HepG2 (cell line): Measurements from ENCODE around the gene POLRMT. TPM values are rescaled to one million over a fixed set of nuclear protein-coding genes. Genes with fewer than 3 reads are reported as not detected.
A peak's percentile ranks its signal among the peaks of the same experiment; 100 is the strongest.

Experiments used
- BHLHE40 ChIP-seq: IDR thresholded peaks from 2 replicates; pipeline ENCODE4 v1.6.1; 2011; ENCODE audit warnings: low read length, improper control_type of control experiment
- MXD4 ChIP-seq: IDR thresholded peaks from 2 replicates; pipeline ENCODE4 v1.6.1; 2016; ENCODE audit warnings: mild to moderate bottlenecking, missing biosample characterization, missing genetic modification reagents
- NFATC3 ChIP-seq: sonication (generic); formaldehyde crosslinking; IDR thresholded peaks from 2 replicates; pipeline ENCODE4 v1.5.1; 2020; ENCODE audit warnings: mild to moderate bottlenecking, missing genetic modification reagents
- NKX3-1 ChIP-seq: sonication (generic); formaldehyde crosslinking; IDR thresholded peaks from 2 replicates; pipeline ENCODE4 v1.5.0; 2020; ENCODE audit warnings: missing genetic modification reagents
- NRL ChIP-seq: sonication (generic); formaldehyde crosslinking; IDR thresholded peaks from 2 replicates; pipeline ENCODE4 v1.5.0; 2020; ENCODE audit warnings: missing genetic modification reagents, mild to moderate bottlenecking, moderate library complexity, borderline replicate concordance
- PHF5A ChIP-seq: IDR thresholded peaks from one replicate; pipeline ENCODE4 v1.6.1; 2018; ENCODE audit warnings: low read depth, missing genetic modification reagents; ENCODE audit not compliant: unreplicated experiment
- POLR2AphosphoS2 ChIP-seq: IDR thresholded peaks from 2 replicates; pipeline ENCODE4 v1.6.1; 2011; ENCODE audit warnings: low read depth, low read length, improper control_type of control experiment
- RFX1 ChIP-seq: fragments of 450-650 bp; IDR thresholded peaks from 2 replicates; pipeline ENCODE4 v1.6.1; 2017
- TP53 ChIP-seq: sonication (generic); formaldehyde crosslinking; conservative IDR thresholded peaks from 2 replicates; pipeline ENCODE4 v1.4.0; 2020; ENCODE audit warnings: missing genetic modification reagents
- ZBTB7B ChIP-seq: sonication (generic); formaldehyde crosslinking; IDR thresholded peaks from 2 replicates; pipeline ENCODE4 v1.4.0; 2020; ENCODE audit warnings: missing genetic modification reagents
- ZNF282 ChIP-seq: fragments of 450-650 bp; IDR thresholded peaks from 2 replicates; pipeline ENCODE4 v1.6.1; 2018; ENCODE audit not compliant: partially characterized antibody
- polyA plus RNA-seq, 8 experiments: library from polyadenylated mRNA; depleted of rRNA in 3 of 8; stranded (reverse) in 7 of 8; unstranded in 1 of 8; fragments of >200 nt; fragmentation: Illumina TruSeq in 4 of 8; extraction: Trizol in 4 of 8; gene quantifications; 2 replicates each; pipeline versions ENCODE4 v1.2.1 to v1.2.3, GENCODE V29; 2011 to 2016; ENCODE audit warnings: low read depth in 4 of 8, missing spikeins in 1 of 8, mixed read lengths in 1 of 8; ENCODE audit not compliant: insufficient read depth in 1 of 8
- total RNA-seq, 5 experiments: library from RNA; depleted of rRNA; stranded (reverse); fragments of >200 nt; fragmentation: Illumina TruSeq; extraction: Trizol; gene quantifications; 2 replicates each; pipeline ENCODE4 v1.2.3, GENCODE V29; 2016; ENCODE audit warnings: low read depth in 1 of 5
- TF ChIP-seq, protein P1 (sequence below): sonication (generic); formaldehyde crosslinking; IDR thresholded peaks from 2 replicates; pipeline ENCODE4 v1.8.0; 2022; ENCODE audit warnings: missing genetic modification reagents, mild to moderate bottlenecking, moderate library complexity, borderline replicate concordance
- TF ChIP-seq, protein P2 (sequence below): sonication (generic); formaldehyde crosslinking; IDR thresholded peaks from 2 replicates; pipeline ENCODE4 v1.4.0; 2020; ENCODE audit warnings: missing genetic modification reagents
- TF ChIP-seq, protein P3 (sequence below): IDR thresholded peaks from 2 replicates; pipeline ENCODE4 v1.6.1; 2016; ENCODE audit warnings: low read depth, borderline replicate concordance
- TF ChIP-seq, protein P4 (sequence below): sonication (generic); formaldehyde crosslinking; IDR thresholded peaks from 2 replicates; pipeline ENCODE4 v1.8.1; 2022; ENCODE audit warnings: low read depth, mild to moderate bottlenecking, missing genetic modification reagents
- TF ChIP-seq, protein P5 (sequence below): sonication (generic); formaldehyde crosslinking; IDR thresholded peaks from 2 replicates; pipeline ENCODE4 v1.4.0; 2020; ENCODE audit warnings: mild to moderate bottlenecking, missing genetic modification reagents
- TF ChIP-seq, protein P6 (sequence below): sonication (generic); formaldehyde crosslinking; IDR thresholded peaks from 2 replicates; pipeline ENCODE4 v1.4.0; 2020; ENCODE audit warnings: mild to moderate bottlenecking, missing genetic modification reagents, borderline replicate concordance

Gene POLRMT
- total and polyA plus RNA-seq, 2 of the 13 experiments (the other 11 are each of a cell fraction or from before 2014, with no cell fraction given), result 78.0 to 101 TPM

DNA sequence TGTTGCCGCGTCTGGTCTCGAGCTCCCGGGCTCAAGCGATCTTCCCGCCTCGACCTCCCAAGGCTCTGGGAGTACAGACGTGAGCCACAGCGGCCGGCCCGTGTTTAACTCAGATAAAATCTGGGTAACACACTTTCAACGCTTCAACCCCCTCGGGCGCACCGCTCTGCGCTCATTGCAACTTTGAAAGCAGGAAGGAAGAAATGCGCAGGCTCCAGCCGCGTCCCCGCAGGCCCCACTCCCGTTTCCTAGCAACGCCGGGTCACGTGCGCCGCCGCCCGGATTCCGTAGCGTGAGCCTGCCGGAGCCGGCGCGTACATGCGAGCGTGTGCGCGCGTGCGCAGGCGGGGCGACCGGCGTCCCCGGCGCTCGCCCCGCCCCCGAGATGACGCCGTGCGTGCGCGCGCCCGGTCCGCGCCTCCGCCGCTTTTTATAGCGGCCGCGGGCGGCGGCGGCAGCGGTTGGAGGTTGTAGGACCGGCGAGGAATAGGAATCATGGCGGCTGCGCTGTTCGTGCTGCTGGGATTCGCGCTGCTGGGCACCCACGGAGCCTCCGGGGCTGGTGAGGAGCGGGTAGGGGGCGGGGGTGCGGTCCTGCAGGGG is 61.1 kb downstream of the POLRMT start, which contains the start of gene BSG (continued):
- TF ChIP-seq, protein P1, sequence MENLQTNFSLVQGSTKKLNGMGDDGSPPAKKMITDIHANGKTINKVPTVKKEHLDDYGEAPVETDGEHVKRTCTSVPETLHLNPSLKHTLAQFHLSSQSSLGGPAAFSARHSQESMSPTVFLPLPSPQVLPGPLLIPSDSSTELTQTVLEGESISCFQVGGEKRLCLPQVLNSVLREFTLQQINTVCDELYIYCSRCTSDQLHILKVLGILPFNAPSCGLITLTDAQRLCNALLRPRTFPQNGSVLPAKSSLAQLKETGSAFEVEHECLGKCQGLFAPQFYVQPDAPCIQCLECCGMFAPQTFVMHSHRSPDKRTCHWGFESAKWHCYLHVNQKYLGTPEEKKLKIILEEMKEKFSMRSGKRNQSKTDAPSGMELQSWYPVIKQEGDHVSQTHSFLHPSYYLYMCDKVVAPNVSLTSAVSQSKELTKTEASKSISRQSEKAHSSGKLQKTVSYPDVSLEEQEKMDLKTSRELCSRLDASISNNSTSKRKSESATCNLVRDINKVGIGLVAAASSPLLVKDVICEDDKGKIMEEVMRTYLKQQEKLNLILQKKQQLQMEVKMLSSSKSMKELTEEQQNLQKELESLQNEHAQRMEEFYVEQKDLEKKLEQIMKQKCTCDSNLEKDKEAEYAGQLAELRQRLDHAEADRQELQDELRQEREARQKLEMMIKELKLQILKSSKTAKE (CRISPR knock-in tag), result peak; percentile 16; the same call in 1 of the 2 replicates
- TF ChIP-seq ZBTB7B (0 out of 2 replicates have a peak, but pooled peaks have one; percentile 15), NFATC3 (CRISPR knock-in tag) (no peak), NRL (CRISPR knock-in tag) (no peak), PHF5A (CRISPR knock-in tag) (peak; percentile 64), ZNF282 (no peak), POLR2AphosphoS2 (0 out of 2 replicates have a peak, but pooled peaks have one; percentile 64), MXD4 (CRISPR knock-in tag) (peak; percentile 68), TP53 (CRISPR knock-in tag) (0 out of 2 replicates have a peak, but pooled peaks have one; percentile 33), RFX1 (peak; percentile 94), BHLHE40 (peak; percentile 99), NKX3-1 (CRISPR knock-in tag) (peak; percentile 37; the same call in 1 of the 2 replicates)
- TF ChIP-seq, protein P2, sequence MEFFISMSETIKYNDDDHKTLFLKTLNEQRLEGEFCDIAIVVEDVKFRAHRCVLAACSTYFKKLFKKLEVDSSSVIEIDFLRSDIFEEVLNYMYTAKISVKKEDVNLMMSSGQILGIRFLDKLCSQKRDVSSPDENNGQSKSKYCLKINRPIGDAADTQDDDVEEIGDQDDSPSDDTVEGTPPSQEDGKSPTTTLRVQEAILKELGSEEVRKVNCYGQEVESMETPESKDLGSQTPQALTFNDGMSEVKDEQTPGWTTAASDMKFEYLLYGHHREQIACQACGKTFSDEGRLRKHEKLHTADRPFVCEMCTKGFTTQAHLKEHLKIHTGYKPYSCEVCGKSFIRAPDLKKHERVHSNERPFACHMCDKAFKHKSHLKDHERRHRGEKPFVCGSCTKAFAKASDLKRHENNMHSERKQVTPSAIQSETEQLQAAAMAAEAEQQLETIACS (CRISPR knock-in tag), result peak; percentile 97
- TF ChIP-seq, protein P3, sequence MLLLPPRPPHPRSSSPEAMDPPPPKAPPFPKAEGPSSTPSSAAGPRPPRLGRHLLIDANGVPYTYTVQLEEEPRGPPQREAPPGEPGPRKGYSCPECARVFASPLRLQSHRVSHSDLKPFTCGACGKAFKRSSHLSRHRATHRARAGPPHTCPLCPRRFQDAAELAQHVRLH (CRISPR knock-in tag), result peak; percentile 67; the same call in 1 of the 2 replicates
- TF ChIP-seq, protein P4, sequence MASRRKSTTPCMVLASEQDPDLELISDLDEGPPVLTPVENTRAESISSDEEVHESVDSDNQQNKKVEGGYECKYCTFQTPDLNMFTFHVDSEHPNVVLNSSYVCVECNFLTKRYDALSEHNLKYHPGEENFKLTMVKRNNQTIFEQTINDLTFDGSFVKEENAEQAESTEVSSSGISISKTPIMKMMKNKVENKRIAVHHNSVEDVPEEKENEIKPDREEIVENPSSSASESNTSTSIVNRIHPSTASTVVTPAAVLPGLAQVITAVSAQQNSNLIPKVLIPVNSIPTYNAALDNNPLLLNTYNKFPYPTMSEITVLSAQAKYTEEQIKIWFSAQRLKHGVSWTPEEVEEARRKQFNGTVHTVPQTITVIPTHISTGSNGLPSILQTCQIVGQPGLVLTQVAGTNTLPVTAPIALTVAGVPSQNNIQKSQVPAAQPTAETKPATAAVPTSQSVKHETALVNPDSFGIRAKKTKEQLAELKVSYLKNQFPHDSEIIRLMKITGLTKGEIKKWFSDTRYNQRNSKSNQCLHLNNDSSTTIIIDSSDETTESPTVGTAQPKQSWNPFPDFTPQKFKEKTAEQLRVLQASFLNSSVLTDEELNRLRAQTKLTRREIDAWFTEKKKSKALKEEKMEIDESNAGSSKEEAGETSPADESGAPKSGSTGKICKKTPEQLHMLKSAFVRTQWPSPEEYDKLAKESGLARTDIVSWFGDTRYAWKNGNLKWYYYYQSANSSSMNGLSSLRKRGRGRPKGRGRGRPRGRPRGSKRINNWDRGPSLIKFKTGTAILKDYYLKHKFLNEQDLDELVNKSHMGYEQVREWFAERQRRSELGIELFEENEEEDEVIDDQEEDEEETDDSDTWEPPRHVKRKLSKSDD (CRISPR knock-in tag), result no peak
- TF ChIP-seq, protein P5, sequence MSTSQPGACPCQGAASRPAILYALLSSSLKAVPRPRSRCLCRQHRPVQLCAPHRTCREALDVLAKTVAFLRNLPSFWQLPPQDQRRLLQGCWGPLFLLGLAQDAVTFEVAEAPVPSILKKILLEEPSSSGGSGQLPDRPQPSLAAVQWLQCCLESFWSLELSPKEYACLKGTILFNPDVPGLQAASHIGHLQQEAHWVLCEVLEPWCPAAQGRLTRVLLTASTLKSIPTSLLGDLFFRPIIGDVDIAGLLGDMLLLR (CRISPR knock-in tag), result no peak; the same call in 1 of the 2 replicates
- TF ChIP-seq, protein P6, sequence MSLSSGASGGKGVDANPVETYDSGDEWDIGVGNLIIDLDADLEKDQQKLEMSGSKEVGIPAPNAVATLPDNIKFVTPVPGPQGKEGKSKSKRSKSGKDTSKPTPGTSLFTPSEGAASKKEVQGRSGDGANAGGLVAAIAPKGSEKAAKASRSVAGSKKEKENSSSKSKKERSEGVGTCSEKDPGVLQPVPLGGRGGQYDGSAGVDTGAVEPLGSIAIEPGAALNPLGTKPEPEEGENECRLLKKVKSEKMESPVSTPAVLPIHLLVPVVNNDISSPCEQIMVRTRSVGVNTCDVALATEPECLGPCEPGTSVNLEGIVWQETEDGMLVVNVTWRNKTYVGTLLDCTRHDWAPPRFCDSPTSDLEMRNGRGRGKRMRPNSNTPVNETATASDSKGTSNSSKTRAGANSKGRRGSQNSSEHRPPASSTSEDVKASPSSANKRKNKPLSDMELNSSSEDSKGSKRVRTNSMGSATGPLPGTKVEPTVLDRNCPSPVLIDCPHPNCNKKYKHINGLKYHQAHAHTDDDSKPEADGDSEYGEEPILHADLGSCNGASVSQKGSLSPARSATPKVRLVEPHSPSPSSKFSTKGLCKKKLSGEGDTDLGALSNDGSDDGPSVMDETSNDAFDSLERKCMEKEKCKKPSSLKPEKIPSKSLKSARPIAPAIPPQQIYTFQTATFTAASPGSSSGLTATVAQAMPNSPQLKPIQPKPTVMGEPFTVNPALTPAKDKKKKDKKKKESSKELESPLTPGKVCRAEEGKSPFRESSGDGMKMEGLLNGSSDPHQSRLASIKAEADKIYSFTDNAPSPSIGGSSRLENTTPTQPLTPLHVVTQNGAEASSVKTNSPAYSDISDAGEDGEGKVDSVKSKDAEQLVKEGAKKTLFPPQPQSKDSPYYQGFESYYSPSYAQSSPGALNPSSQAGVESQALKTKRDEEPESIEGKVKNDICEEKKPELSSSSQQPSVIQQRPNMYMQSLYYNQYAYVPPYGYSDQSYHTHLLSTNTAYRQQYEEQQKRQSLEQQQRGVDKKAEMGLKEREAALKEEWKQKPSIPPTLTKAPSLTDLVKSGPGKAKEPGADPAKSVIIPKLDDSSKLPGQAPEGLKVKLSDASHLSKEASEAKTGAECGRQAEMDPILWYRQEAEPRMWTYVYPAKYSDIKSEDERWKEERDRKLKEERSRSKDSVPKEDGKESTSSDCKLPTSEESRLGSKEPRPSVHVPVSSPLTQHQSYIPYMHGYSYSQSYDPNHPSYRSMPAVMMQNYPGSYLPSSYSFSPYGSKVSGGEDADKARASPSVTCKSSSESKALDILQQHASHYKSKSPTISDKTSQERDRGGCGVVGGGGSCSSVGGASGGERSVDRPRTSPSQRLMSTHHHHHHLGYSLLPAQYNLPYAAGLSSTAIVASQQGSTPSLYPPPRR (CRISPR knock-in tag), result 0 out of 2 replicates have a peak, but pooled peaks have one; percentile 28
